Left lung (tissue), 10 donors: ENCODE results near the gene VILL. TPM values are rescaled to one million over a fixed set of nuclear protein-coding genes. Genes with fewer than 3 reads are reported as not detected.
"Not testable (repeated sequence)": the region's sequence is repeated elsewhere in the genome, so short reads cannot be mapped to it uniquely, and the experiment has no call there.

ENCODE experiments used
- ATAC-seq: fragments of 200-7000 bp; cut with Tn5 transposase; one replicate; pipeline ENCODE4 v1.9.1; 2020; ENCODE audit warnings: moderate library complexity
- DNase-seq, 4 donors: peaks; one replicate each; pipeline ENCODE4 v3.0.0-alpha.2; 2013 to 2020
- H3K27ac ChIP-seq, 2 donors: fragments of 200-600 bp; sonication (generic) in 1 of 2; one replicate each; pipeline versions ENCODE4 v1.5.0 to v1.8.0; 2020 to 2021
- H3K27me3 ChIP-seq, 2 donors: fragments of 200-600 bp; sonication (generic) in 1 of 2; one replicate each; pipeline versions ENCODE4 v1.5.0 to v1.8.0; 2020 to 2021
- H3K36me3 ChIP-seq, 2 donors: fragments of 200-600 bp; sonication (generic) in 1 of 2; one replicate each; pipeline versions ENCODE4 v1.5.0 to v1.8.0; 2020 to 2021
- H3K4me1 ChIP-seq, 2 donors: fragments of 200-600 bp; one replicate each; pipeline ENCODE4 v1.8.0; 2021
- H3K4me3 ChIP-seq, 2 donors: fragments of 200-600 bp; sonication (generic) in 1 of 2; one replicate each; pipeline versions ENCODE4 v1.5.0 to v1.8.0; 2020 to 2021; ENCODE audit warnings: mild to moderate bottlenecking in 1 of 2
- H3K9me3 ChIP-seq, 2 donors: fragments of 200-600 bp; sonication (generic) in 1 of 2; one replicate each; pipeline versions ENCODE4 v1.5.0 to v1.8.0; 2020 to 2021
- CTCF ChIP-seq, 2 donors: fragments of 200-600 bp; sonication (generic) in 1 of 2; IDR thresholded peaks; one replicate each; pipeline versions ENCODE4 v1.5.0 to v1.8.0; 2021; ENCODE audit warnings: antibody characterized with exemption in 2 of 2
- intact Hi-C, 2 donors: fragments of 100-400 bp; cut with DNase I; formaldehyde crosslinking; loops; one replicate each; pipeline versions ENCODE4 v1.11.2 to v1.14.2; 2022
- polyA plus RNA-seq, 6 donors: library from polyadenylated mRNA; unstranded; fragments of 120-200 nt; gene quantifications; one replicate each; pipeline ENCODE4 v1.2.1, GENCODE V29; 2013; ENCODE audit not compliant: insufficient read length in 6 of 6
- total RNA-seq, 2 donors: library from RNA; stranded (reverse); fragmentation: NEBNext Ultra II Directional; extraction: Animal tissue kit (Norgen Biotek cat#: 25700); gene quantifications; one replicate each; pipeline ENCODE4 v1.2.1, GENCODE V29; 2021
- donor health status: DM: no; HTN: yes; CAD: no.
- donor health status: DM: no; HTN: no; CAD: no.

VILL gene
- total and polyA plus RNA-seq, 8 donors, result 19.5 to 36.9 (median 25.1) TPM

- no peak overlapping the region for H3K4me3 ChIP-seq
- H3K27me3 ChIP-seq, result no peaks in the 10 kb centered on the region
- intact Hi-C loops, result no loop called here
- no peak overlapping the region for H3K27ac ChIP-seq
- H3K36me3 ChIP-seq, result no peaks in the 10 kb centered on the region
- no peaks in the 10 kb centered on the region for H3K9me3 ChIP-seq
- TF ChIP-seq CTCF (IDR thresholded peaks at IDR 0.05), result no peak
- no peak for DNase-seq
- H3K4me1 ChIP-seq, result no peaks in the 10 kb centered on the region
- no peak for ATAC-seq
These were observed 55.4 kb downstream of the VILL start for GRCh38 chr3:38046027-38046426.

- H3K36me3 ChIP-seq, result no peaks in the 10 kb centered on the region
- DNase-seq (no peak), ATAC-seq (no peak)
- no peak overlapping the region for H3K4me3 ChIP-seq
- intact Hi-C loops, result no loop called here
- no peak overlapping the region for H3K27ac ChIP-seq
- H3K4me1 ChIP-seq, result no peaks in the 10 kb centered on the region
- no peak for TF ChIP-seq CTCF (IDR thresholded peaks at IDR 0.05)
- H3K27me3 ChIP-seq, result no peaks in the 10 kb centered on the region
- no peaks in the 10 kb centered on the region for H3K9me3 ChIP-seq
These were observed 56.2 kb downstream of the VILL start for GRCh38 chr3:38046821-38047220.

- Histone ChIP-seq H3K9me3 (no peaks in the 10 kb centered on the region), H3K36me3 (no peaks in the 10 kb centered on the region), H3K27ac (no peak overlapping the region), H3K4me3 (no peak overlapping the region), H3K4me1 (no peaks in the 10 kb centered on the region), H3K27me3 (no peaks in the 10 kb centered on the region)
- TF ChIP-seq CTCF (IDR thresholded peaks at IDR 0.05), result no peak
- DNase-seq, result no peak
- no peak for ATAC-seq
- intact Hi-C loops, result no loop called here
These were observed 57.3 kb downstream of the VILL start for GRCh38 chr3:38047896-38048295.

- TF ChIP-seq CTCF (IDR thresholded peaks at IDR 0.05), result no peak
- intact Hi-C loops, result no loop called here
- H3K4me3 ChIP-seq, result no peak overlapping the region
- ATAC-seq (peak; percentile 72), DNase-seq (no peak)
- no peak overlapping the region for H3K27ac ChIP-seq
- no peaks in the 10 kb centered on the region for H3K27me3 ChIP-seq
- H3K9me3 ChIP-seq, result no peaks in the 10 kb centered on the region
- H3K36me3 ChIP-seq, result no peaks in the 10 kb centered on the region
- H3K4me1 ChIP-seq, result no peaks in the 10 kb centered on the region
These were observed 59.0 kb downstream of the VILL start for GRCh38 chr3:38049358-38050126.

- no peak for TF ChIP-seq CTCF (IDR thresholded peaks at IDR 0.05)
- intact Hi-C loops, result no loop called here
- Histone ChIP-seq H3K9me3 (no peaks in the 10 kb centered on the region), H3K27me3 (no peaks in the 10 kb centered on the region), H3K4me3 (no peak overlapping the region), H3K4me1 (no peaks in the 10 kb centered on the region), H3K36me3 (no peaks in the 10 kb centered on the region), H3K27ac (no peak overlapping the region)
- ATAC-seq, result no peak
- DNase-seq, result no peak
These were observed 60.5 kb downstream of the VILL start for GRCh38 chr3:38051131-38051530.

DNA sequence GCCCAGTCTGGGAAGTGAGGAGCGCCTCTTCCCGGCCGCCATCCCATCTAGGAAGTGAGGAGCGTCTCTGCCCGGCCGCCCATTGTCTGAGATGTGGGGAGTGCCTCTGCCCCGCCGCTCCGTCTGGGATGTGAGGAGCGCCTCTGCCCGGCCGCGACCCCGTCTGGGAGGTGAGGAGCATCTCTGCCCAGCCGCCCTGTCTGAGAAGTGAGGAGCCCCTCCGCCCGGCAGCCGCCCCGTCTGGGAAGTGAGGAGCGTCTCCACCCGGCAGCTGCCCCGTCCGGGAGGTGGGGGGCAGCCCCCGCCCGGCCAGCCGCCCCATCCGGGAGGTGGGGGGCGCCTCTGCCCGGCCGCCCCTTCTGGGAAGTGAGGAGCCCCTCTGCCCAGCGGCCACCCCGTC lies 62.7 kb downstream of the VILL start:
- H3K4me1 ChIP-seq, H3K27me3 ChIP-seq, DNase-seq, H3K4me3 ChIP-seq, H3K36me3 ChIP-seq, ATAC-seq, H3K27ac ChIP-seq, intact Hi-C loops, H3K9me3 ChIP-seq: not testable (repeated sequence)

DNA sequence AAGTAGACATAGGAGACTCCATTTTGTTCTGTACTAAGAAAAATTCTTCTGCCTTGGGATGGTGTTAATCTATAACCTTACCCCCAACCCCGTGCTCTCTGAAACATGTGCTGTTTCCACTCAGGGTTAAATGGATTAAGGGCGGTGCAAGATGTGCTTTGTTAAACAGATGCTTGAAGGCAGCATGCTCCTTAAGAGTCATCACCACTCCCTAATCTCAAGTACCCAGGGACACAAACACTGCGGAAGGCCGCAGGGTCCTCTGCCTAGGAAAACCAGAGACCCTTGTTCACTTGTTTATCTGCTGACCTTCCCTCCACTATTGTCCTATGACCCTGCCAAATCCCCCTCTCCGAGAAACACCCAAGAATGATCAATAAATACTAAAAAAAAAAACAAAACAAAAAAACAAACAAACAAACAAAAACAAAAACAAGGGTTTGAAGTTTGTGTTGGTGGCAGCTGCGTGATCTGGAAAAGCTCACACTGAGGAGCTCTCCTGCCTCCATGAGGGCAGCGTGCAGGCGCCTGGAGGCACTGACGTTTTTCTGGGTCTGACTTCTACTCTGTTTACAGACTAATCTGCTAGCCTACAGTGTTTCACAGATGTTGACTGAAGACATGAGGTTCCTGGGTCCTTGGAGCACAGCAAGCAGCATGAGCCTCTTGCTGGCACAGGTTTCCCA lies 63.4 kb downstream of the VILL start:
- peak in 1 of 4 donors; percentile 46 for DNase-seq
- H3K27ac ChIP-seq, H3K36me3 ChIP-seq, H3K4me1 ChIP-seq, H3K9me3 ChIP-seq, intact Hi-C loops, H3K4me3 ChIP-seq, H3K27me3 ChIP-seq: not testable (repeated sequence)
- ATAC-seq, result peak; percentile 61
